SU-DHL-6 (cell line): ENCODE measurements around the gene MBD5.

Source experiments
- CTCF ChIP-seq: fragments of 200-600 bp; sonication (generic); IDR thresholded peaks from one replicate; pipeline ENCODE4 v1.5.1; 2017; ENCODE audit warnings: antibody characterized with exemption, mild to moderate bottlenecking, low read length, moderate library complexity; ENCODE audit not compliant: insufficient read depth, poor library complexity, severe bottlenecking
- EZH2phosphoT487 ChIP-seq: fragments of 200-600 bp; sonication (generic), shearing (Covaris generic); conservative IDR thresholded peaks from 2 replicates; pipeline ENCODE4 v1.6.1; 2018; ENCODE audit warnings: mild to moderate bottlenecking, antibody characterized with exemption, low read length, moderate library complexity, mixed read lengths

DNA sequence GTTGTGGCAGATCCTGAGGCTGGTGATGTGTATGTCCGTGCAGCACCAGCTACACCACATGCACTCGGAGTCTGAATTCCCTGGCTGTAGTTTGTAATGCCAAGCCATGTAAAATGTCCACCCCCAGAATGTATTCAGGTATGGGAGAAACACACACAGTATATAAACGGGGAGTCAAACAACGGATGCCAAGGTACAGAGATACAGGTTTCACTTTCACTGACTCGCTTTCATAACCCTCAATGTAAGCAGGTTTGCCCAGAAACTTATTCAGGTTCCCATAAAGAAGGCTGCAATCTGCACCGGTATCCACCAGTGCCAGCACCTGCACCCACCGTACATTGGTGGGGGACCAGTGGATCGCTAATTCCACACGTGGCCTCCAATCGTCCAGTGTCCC lies 237.2 kb downstream of the MBD5 start:
- no peak for TF ChIP-seq CTCF
- TF ChIP-seq EZH2phosphoT487, result no peak
